ENCODE results near the gene SEC11C. TPM values are rescaled to one million over a fixed set of nuclear protein-coding genes. Genes with fewer than 3 reads are reported as not detected.

Gene SEC11C
- polyA plus RNA-seq, 1 of the 3 experiments (the other 2 are of a cell fraction): 21.7 TPM

GRCh38 chr18:59093668-59094067 lies 46.0 kb upstream of the SEC11C start:
- no peaks in the 10 kb centered on the region for H3K79me2 ChIP-seq (ENCODE audit: insufficient read depth)
- H4K20me1 ChIP-seq (ENCODE audit: insufficient read depth): no peaks in the 10 kb centered on the region
- CTCF ChIA-PET: interaction anchor here (1.0 to 2.6 kb wide), 4 partner anchors 9 to 23 kb away, joined by 3 to 13 read pairs (median 4); no protein-coding TSS in a partner anchor
- no peaks in the 10 kb centered on the region for H3K36me3 ChIP-seq (replicated peaks in 1 of 2; ENCODE audit: control insufficient read depth in 1 of 2, insufficient read depth in 2 of 2, low read length in 1 of 2)
- H3K4me1 ChIP-seq (ENCODE audit: control insufficient read depth in 1 of 2, insufficient read depth in 2 of 2, low read depth in 1 of 2, low read length in 1 of 2): peaks cover 0 to 8% of the 10 kb centered on the region in 2 experiments; a peak in 1 of 4 replicates
- H3F3A ChIP-seq (replicated peaks; ENCODE audit: insufficient read depth): no peaks in the 10 kb centered on the region
- no peaks in the 10 kb centered on the region for H3K9me2 ChIP-seq
- no peak overlapping the region for H2AFZ ChIP-seq (ENCODE audit: low read depth)
- H3K27ac ChIP-seq (ENCODE audit: low read depth in 2 of 2, low read length in 1 of 2): no peak overlapping the region
- POLR2A ChIA-PET: no interaction called here
- H3K9me3 ChIP-seq: no peaks in the 10 kb centered on the region
- H3K9ac ChIP-seq: no peak overlapping the region
- no peaks in the 10 kb centered on the region for H3K27me3 ChIP-seq (ENCODE audit: insufficient read depth)
- H3K4me3 ChIP-seq (ENCODE audit: low read depth in 2 of 2, low read length in 1 of 2): no peak overlapping the region
- no peak for DNase-seq
- H3K4me2 ChIP-seq: no peak overlapping the region
- TF ChIP-seq ELF1 (IDR thresholded peaks at IDR 0.05) (no peak), RXRA (IDR thresholded peaks at IDR 0.05; ENCODE audit: borderline replicate concordance, low read depth) (no peak), MEF2A (IDR thresholded peaks at IDR 0.05; ENCODE audit: borderline replicate concordance, low read depth) (no peak), SIN3A (IDR thresholded peaks at IDR 0.05; ENCODE audit: borderline replicate concordance, low read depth, low read length) (no peak), EZH2phosphoT487 (IDR thresholded peaks at IDR 0.05; ENCODE audit: borderline replicate concordance, low read depth) (no peak), YY1 (IDR thresholded peaks at IDR 0.05; ENCODE audit: low read depth) (no peak), EP300 (IDR thresholded peaks at IDR 0.05; ENCODE audit: borderline replicate concordance in 1 of 2, low read depth in 1 of 2, low read length in 1 of 2) (no peak), TAF1 (IDR thresholded peaks at IDR 0.05; ENCODE audit: borderline replicate concordance, low read depth, low read length) (no peak), TEAD4 (IDR thresholded peaks at IDR 0.05; ENCODE audit: borderline replicate concordance, insufficient read depth) (no peak), REST (IDR thresholded peaks at IDR 0.05; ENCODE audit: low read depth, low read length) (no peak), JUND (IDR thresholded peaks at IDR 0.05) (no peak), GABPA (IDR thresholded peaks at IDR 0.05; ENCODE audit: low read depth) (no peak), TCF12 (IDR thresholded peaks at IDR 0.05) (no peak), SMC3 (IDR thresholded peaks at IDR 0.05; ENCODE audit: low read depth, low read length) (no peak)
- TF ChIP-seq, protein P1, sequence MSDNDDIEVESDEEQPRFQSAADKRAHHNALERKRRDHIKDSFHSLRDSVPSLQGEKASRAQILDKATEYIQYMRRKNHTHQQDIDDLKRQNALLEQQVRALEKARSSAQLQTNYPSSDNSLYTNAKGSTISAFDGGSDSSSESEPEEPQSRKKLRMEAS (IDR thresholded peaks at IDR 0.05; ENCODE audit: low read depth): no peak
- TF ChIP-seq, protein P2, sequence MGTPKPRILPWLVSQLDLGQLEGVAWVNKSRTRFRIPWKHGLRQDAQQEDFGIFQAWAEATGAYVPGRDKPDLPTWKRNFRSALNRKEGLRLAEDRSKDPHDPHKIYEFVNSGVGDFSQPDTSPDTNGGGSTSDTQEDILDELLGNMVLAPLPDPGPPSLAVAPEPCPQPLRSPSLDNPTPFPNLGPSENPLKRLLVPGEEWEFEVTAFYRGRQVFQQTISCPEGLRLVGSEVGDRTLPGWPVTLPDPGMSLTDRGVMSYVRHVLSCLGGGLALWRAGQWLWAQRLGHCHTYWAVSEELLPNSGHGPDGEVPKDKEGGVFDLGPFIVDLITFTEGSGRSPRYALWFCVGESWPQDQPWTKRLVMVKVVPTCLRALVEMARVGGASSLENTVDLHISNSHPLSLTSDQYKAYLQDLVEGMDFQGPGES (IDR thresholded peaks at IDR 0.05; ENCODE audit: low read depth, low read length): no peak
- TF ChIP-seq, protein P3, sequence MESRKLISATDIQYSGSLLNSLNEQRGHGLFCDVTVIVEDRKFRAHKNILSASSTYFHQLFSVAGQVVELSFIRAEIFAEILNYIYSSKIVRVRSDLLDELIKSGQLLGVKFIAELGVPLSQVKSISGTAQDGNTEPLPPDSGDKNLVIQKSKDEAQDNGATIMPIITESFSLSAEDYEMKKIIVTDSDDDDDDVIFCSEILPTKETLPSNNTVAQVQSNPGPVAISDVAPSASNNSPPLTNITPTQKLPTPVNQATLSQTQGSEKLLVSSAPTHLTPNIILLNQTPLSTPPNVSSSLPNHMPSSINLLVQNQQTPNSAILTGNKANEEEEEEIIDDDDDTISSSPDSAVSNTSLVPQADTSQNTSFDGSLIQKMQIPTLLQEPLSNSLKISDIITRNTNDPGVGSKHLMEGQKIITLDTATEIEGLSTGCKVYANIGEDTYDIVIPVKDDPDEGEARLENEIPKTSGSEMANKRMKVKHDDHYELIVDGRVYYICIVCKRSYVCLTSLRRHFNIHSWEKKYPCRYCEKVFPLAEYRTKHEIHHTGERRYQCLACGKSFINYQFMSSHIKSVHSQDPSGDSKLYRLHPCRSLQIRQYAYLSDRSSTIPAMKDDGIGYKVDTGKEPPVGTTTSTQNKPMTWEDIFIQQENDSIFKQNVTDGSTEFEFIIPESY (IDR thresholded peaks at IDR 0.05; ENCODE audit: borderline replicate concordance, low read depth): no peak
- WGBS (ENCODE audit: low lambda C conversion rate): 76% methylated on average over 6 of the region's 7 CpGs

Data from SK-N-SH (cell line).